HCT116 (cell line): ENCODE results near the gene TMEM266. TPM values are rescaled to one million over a fixed set of nuclear protein-coding genes. Genes with fewer than 3 reads are reported as not detected.

Experiments
- ATAC-seq: fragments of 200-7000 bp; cut with Tn5 transposase; 2 replicates; pipeline ENCODE4 v1.9.1; 2020; ENCODE audit warnings: mild to moderate bottlenecking, moderate library complexity
- BruUV-seq: library from RNA; stranded (reverse); fragments of 400-500 nt; replicated peaks from 2 replicates; lab custom pipeline; 2021; lab: Mats Ljungman, UMichigan
- CTCF ChIA-PET: fragments of 300-600 bp; sonication (Branson Sonifier 250); formaldehyde crosslinking; loops from one replicate; lab custom pipeline; 2021; ENCODE audit warnings: antibody characterized with exemption; lab: Charles Lee
- POLR2A ChIA-PET: fragments of 300-600, 350-600 bp; sonication (Branson Sonifier 250); formaldehyde crosslinking; loops from one replicate; lab custom pipeline; 2021; ENCODE audit warnings: antibody characterized with exemption; lab: Charles Lee
- RAD21 ChIA-PET, 2 experiments: fragments of 300-600 bp; sonication (Branson Sonifier 250); formaldehyde crosslinking; loops; one replicate each; lab custom pipeline; 2023; ENCODE audit warnings: low total read pairs in 2 of 2; ENCODE audit not compliant: uncharacterized antibody in 2 of 2, unreplicated experiment in 2 of 2, low non-redundant PET in 1 of 2; lab: Charles Lee
- DNase-seq: peaks from one replicate; pipeline ENCODE4 v3.0.0-alpha.2; 2010; ENCODE audit warnings: low read depth, low spot score
- H2AFZ ChIP-seq: fragments of 200-600 bp; shearing (Covaris generic), sonication (generic); 2 replicates; pipeline ENCODE4 v1.6.1; 2017; ENCODE audit warnings: low read depth, mixed run types, mixed read lengths, antibody characterized with exemption, low read length; ENCODE audit not compliant: poor library complexity, severe bottlenecking
- H3K27ac ChIP-seq: 2 replicates; pipeline ENCODE4 v1.5.1; 2012; ENCODE audit warnings: low read depth, low read length
- H3K27me3 ChIP-seq: fragments of 200-600 bp; sonication (generic); 2 replicates; pipeline ENCODE4 v1.6.1; 2016; ENCODE audit warnings: mixed run types, low read length, mixed read lengths; ENCODE audit not compliant: insufficient read depth
- H3K36me3 ChIP-seq, 2 experiments: fragments of 200-500 bp in 1 of 2; fragments of 200-600 bp in 1 of 2; sonication (Bioruptor generic) in 1 of 2; sonication (generic) in 1 of 2; 2 replicates each; pipeline versions ENCODE4 v1.5.1 to v1.6.1; 2014 to 2016; ENCODE audit warnings: low read length in 2 of 2, inconsistent platforms in 1 of 2, mixed read lengths in 1 of 2, mixed run types in 1 of 2; ENCODE audit not compliant: insufficient read depth in 2 of 2, control insufficient read depth in 1 of 2
- H3K4me1 ChIP-seq, 2 experiments: fragments of 200-600 bp in 1 of 2; sonication (generic) in 1 of 2; 2 replicates each; pipeline versions ENCODE4 v1.5.1 to v1.6.1; 2012 to 2017; ENCODE audit warnings: low read length in 2 of 2, inconsistent platforms in 1 of 2, mild to moderate bottlenecking in 1 of 2, mixed read lengths in 1 of 2, mixed run types in 1 of 2, moderate library complexity in 1 of 2; ENCODE audit not compliant: insufficient read depth in 2 of 2, control insufficient read depth in 1 of 2
- H3K4me2 ChIP-seq: fragments of 200-600 bp; sonication (generic); 2 replicates; pipeline ENCODE4 v1.6.1; 2017; ENCODE audit warnings: mixed run types, low read length, mixed read lengths
- H3K4me3 ChIP-seq, 2 experiments: fragments of 200-600 bp in 1 of 2; sonication (generic) in 1 of 2; replicated peaks in 1 of 2; 2 replicates each; pipeline ENCODE4 v1.5.1; 2011 to 2016; ENCODE audit warnings: low read length in 2 of 2, control low read depth in 1 of 2, low read depth in 1 of 2, mild to moderate bottlenecking in 1 of 2, mixed read lengths in 1 of 2, mixed run types in 1 of 2
- H3K79me2 ChIP-seq: fragments of 200-600 bp; sonication (generic); 2 replicates; pipeline ENCODE4 v1.6.1; 2017; ENCODE audit warnings: mild to moderate bottlenecking, mixed run types, low read length, moderate library complexity, mixed read lengths; ENCODE audit not compliant: insufficient read depth
- H3K9ac ChIP-seq: fragments of 200-600 bp; sonication (generic); 2 replicates; pipeline ENCODE4 v1.6.1; 2016; ENCODE audit warnings: low read length, mixed read lengths
- H3K9me2 ChIP-seq: fragments of 200-600 bp; sonication (generic), shearing (Covaris generic); 2 replicates; pipeline ENCODE4 v1.6.1; 2017; ENCODE audit warnings: mixed run types, mild to moderate bottlenecking, moderate library complexity; ENCODE audit not compliant: insufficient read depth
- H3K9me3 ChIP-seq, 2 experiments: fragments of 200-500 bp in 1 of 2; fragments of 200-600 bp in 1 of 2; sonication (Bioruptor generic) in 1 of 2; sonication (generic) in 1 of 2; 2 replicates each; pipeline ENCODE4 v1.6.1; 2014 to 2017; ENCODE audit warnings: low read length in 2 of 2, mixed read lengths in 2 of 2, inconsistent platforms in 1 of 2, low read depth in 1 of 2, mild to moderate bottlenecking in 1 of 2, mixed run types in 1 of 2, moderate library complexity in 1 of 2; ENCODE audit not compliant: control insufficient read depth in 1 of 2, insufficient read depth in 1 of 2
- H4K20me1 ChIP-seq: fragments of 200-600 bp; sonication (generic), shearing (Covaris generic); 2 replicates; pipeline ENCODE4 v1.6.1; 2017; ENCODE audit warnings: mixed run types, mild to moderate bottlenecking, moderate library complexity; ENCODE audit not compliant: insufficient read depth
- ATF3 ChIP-seq: IDR thresholded peaks from 2 replicates; pipeline ENCODE4 v1.6.1; 2012
- CEBPB ChIP-seq: IDR thresholded peaks from 2 replicates; pipeline ENCODE4 v1.6.1; 2012; ENCODE audit warnings: low read depth
- EZH2 ChIP-seq: fragments of 200-600 bp; sonication (generic); IDR thresholded peaks from 2 replicates; pipeline ENCODE4 v1.6.1; 2017; ENCODE audit warnings: antibody characterized with exemption, mixed run types
- FOSL1 ChIP-seq: IDR thresholded peaks from 2 replicates; pipeline ENCODE4 v1.6.1; 2012; ENCODE audit warnings: low read depth
- POLR2A ChIP-seq: IDR thresholded peaks from 2 replicates; pipeline ENCODE4 v1.7.0; 2011; ENCODE audit warnings: borderline replicate concordance; ENCODE audit not compliant: insufficient read depth, insufficient read length; ENCODE audit errors: extremely low read depth
- RAD21 ChIP-seq: IDR thresholded peaks from 2 replicates; pipeline ENCODE4 v1.6.1; 2012; ENCODE audit warnings: low read depth, mild to moderate bottlenecking
- REST ChIP-seq: IDR thresholded peaks from 2 replicates; pipeline ENCODE4 v1.6.1; 2012; ENCODE audit warnings: low read depth
- SIN3A ChIP-seq: IDR thresholded peaks from 2 replicates; pipeline ENCODE4 v1.6.1; 2012; ENCODE audit warnings: low read depth
- TCF7L2 ChIP-seq: IDR thresholded peaks from 2 replicates; pipeline ENCODE4 v1.7.0; 2011; ENCODE audit warnings: borderline replicate concordance, inconsistent platforms; ENCODE audit not compliant: insufficient read depth, insufficient read length; ENCODE audit errors: extremely low read depth
- YY1 ChIP-seq: IDR thresholded peaks from 2 replicates; pipeline ENCODE4 v1.6.1; 2011; ENCODE audit warnings: low read length, low read depth, moderate library complexity, mild to moderate bottlenecking; ENCODE audit not compliant: insufficient replicate concordance; ENCODE audit errors: extremely low read depth
- ZFX ChIP-seq: fragments of 450-650 bp; IDR thresholded peaks from 2 replicates; pipeline ENCODE4 v1.6.1; 2017
- ZNF274 ChIP-seq: fragments of 200-500 bp; sonication (Bioruptor generic); IDR thresholded peaks from 2 replicates; pipeline ENCODE4 v1.6.1; 2014; ENCODE audit warnings: mild to moderate bottlenecking, low read depth, low read length, inconsistent platforms
- intact Hi-C: fragments of 100-400 bp; cut with micrococcal nuclease; formaldehyde crosslinking; loops from 2 replicates; pipeline ENCODE4 v1.10.0; 2022
- total RNA-seq: library from RNA; stranded (reverse); gene quantifications from one replicate; pipeline ENCODE4 v1.2.1, GENCODE V29; 2021; ENCODE audit not compliant: unreplicated experiment
- TF ChIP-seq, protein P1 (sequence below): IDR thresholded peaks from 2 replicates; pipeline ENCODE4 v1.6.1; 2011; ENCODE audit warnings: mild to moderate bottlenecking, low read length, moderate library complexity; ENCODE audit not compliant: insufficient replicate concordance; ENCODE audit errors: extremely low read depth

The TMEM266 gene
- total RNA-seq, 1 experiment from 2014 or later, result 0.91 TPM

- RAD21 ChIA-PET, result no interaction called here
- H3K79me2 ChIP-seq, result no peaks in the 10 kb centered on the region
- H3K27ac ChIP-seq, result peak overlapping the region; percentile 62
- TF ChIP-seq EZH2 (no peak), ZFX (no peak), POLR2A (no peak), ATF3 (no peak), SIN3A (no peak), YY1 (no peak), FOSL1 (no peak), ZNF274 (no peak), RAD21 (no peak), CEBPB (no peak), REST (no peak), TCF7L2 (no peak)
- TF ChIP-seq, protein P1, sequence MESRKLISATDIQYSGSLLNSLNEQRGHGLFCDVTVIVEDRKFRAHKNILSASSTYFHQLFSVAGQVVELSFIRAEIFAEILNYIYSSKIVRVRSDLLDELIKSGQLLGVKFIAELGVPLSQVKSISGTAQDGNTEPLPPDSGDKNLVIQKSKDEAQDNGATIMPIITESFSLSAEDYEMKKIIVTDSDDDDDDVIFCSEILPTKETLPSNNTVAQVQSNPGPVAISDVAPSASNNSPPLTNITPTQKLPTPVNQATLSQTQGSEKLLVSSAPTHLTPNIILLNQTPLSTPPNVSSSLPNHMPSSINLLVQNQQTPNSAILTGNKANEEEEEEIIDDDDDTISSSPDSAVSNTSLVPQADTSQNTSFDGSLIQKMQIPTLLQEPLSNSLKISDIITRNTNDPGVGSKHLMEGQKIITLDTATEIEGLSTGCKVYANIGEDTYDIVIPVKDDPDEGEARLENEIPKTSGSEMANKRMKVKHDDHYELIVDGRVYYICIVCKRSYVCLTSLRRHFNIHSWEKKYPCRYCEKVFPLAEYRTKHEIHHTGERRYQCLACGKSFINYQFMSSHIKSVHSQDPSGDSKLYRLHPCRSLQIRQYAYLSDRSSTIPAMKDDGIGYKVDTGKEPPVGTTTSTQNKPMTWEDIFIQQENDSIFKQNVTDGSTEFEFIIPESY, result no peak
- H3K4me3 ChIP-seq, result peak overlapping the region in 1 of 2 experiments; percentile 24; a peak in 2 of 4 replicates
- no peaks in the 10 kb centered on the region for H3K27me3 ChIP-seq
- POLR2A ChIA-PET, result interaction anchor here (0.9 kb wide), 1 partner anchor 11 kb away, joined by 3 read pairs; no protein-coding TSS in a partner anchor
- CTCF ChIA-PET, result interaction anchor here (1.0 to 2.3 kb wide), 3 partner anchors 8 to 389 kb away, joined by 3 to 8 read pairs (median 3); no protein-coding TSS in a partner anchor
- DNase-seq (no peak), ATAC-seq (no peak)
- H3K4me2 ChIP-seq, result peak overlapping the region; percentile 77
- no TSS peak for BruUV-seq
- H3K9ac ChIP-seq, result peak overlapping the region; percentile 39; the same call in 1 of the 2 replicates
- H2AFZ ChIP-seq, result no peak overlapping the region
- H4K20me1 ChIP-seq, result no peaks in the 10 kb centered on the region
- intact Hi-C loops, result no loop called here
- H3K36me3 ChIP-seq, result no peaks in the 10 kb centered on the region
- peaks cover 52 to 59% of the 10 kb centered on the region in 2 experiments for H3K4me1 ChIP-seq
- H3K9me2 ChIP-seq, result no peaks in the 10 kb centered on the region
- no peaks in the 10 kb centered on the region for H3K9me3 ChIP-seq
These were observed 138.8 kb downstream of the TMEM266 start for GRCh38 chr15:76198456-76199105.
